HuH-7.5 (cell line): Measurements from ENCODE around the gene ZNF30.
"Not testable (repeated sequence)": the region's sequence is repeated elsewhere in the genome, so short reads cannot be mapped to it uniquely, and the experiment has no call there.

Source experiments
- DNase-seq: peaks from one replicate; pipeline ENCODE4 v3.0.0; 2011; ENCODE audit warnings: low spot score

Gene ZNF30

GRCh38 chr19:34960103-34960805 is 33.6 kb downstream of the ZNF30 start:
- no peak for DNase-seq

DNA sequence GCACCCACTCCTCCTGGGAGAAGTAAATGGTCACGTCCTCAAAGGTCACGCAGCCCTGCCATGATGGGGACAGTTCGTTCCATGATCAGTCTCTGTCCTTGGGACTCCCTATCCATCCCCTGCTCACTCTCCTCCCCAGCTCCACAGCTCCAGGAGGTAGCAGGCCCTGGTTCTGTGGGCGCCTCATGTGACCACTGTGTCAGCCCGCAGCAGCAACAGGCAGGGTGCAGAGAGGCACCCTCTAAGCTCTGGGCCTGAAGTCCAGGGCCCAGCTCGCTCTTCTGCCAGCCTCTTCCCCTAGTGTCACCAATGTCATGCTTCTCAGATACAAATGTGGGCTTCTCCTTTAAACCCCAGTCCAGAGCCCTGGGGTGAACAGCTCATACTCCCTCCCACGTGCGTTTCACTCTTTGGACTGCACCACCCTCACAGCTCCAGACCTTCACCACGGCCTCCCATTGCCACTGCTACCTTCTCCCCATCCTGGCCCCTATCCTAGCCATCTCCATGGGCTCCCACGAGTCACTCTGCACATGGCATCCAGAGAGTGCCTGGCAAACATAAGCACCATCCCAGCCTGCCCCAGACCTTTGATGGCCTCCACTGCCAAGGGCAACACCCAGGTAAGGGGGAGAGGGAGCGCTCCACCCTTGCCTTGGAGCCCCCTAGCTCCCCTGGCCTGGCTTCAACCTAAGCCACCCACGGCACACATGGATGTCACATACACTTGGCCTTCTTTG is 34.4 kb downstream of the ZNF30 start:
- no peak for DNase-seq

- DNase-seq: no peak
Observed at GRCh38 chr19:34961775-34962686, 35.3 kb downstream of the ZNF30 start.

- no peak for DNase-seq
Observed at GRCh38 chr19:34962687-34963572, 36.2 kb downstream of the ZNF30 start.

GRCh38 chr19:34963573-34964406 is 37.1 kb downstream of the ZNF30 start, which contains the start of gene ZNF792:
TSS of gene ZNF792 (minus strand) at chr19:34964229. CDS start at chr19:34963662, 567 bp downstream.
- DNase-seq: peak; percentile 57

DNA sequence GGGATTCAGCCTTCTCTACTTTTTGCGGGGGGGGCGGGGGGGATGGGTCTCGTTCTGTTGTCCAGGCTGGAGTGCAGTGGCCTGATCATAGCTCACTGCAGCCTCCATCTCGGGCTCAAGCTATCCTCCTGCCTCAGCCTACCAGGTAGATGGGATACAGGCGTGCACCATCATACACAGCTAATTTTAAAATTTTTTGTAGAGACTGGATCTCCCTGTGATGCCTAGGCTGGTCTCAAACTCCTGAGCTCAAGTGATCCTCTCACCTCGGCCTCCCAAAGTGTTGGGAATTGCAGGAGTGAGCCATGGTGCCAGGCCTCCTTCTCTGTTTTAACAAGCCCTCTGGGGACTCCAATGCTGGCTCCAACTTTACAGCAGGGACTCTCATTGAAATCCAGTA is 37.9 kb downstream of the ZNF30 start:
- DNase-seq: no peak

DNA sequence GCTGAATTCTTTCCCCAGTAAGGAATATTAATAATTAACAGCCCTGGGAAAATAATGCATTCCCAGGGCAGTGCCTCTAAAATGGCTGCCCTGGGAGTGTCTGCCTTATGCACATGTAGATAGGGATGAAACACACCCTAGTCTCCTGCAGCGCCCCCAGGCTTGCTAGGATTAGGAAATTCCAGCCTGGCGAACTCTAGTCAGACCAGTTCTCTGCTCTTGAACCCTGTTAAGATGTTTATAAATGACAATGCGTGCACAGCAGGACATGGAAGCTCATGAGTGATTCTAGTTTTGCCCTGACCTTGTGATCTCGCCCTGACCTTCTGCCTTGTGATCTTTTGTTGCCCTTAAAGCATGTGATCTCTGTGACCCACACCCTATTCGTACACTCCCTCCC is 38.8 kb downstream of the ZNF30 start:
- not testable (repeated sequence) for DNase-seq

DNA sequence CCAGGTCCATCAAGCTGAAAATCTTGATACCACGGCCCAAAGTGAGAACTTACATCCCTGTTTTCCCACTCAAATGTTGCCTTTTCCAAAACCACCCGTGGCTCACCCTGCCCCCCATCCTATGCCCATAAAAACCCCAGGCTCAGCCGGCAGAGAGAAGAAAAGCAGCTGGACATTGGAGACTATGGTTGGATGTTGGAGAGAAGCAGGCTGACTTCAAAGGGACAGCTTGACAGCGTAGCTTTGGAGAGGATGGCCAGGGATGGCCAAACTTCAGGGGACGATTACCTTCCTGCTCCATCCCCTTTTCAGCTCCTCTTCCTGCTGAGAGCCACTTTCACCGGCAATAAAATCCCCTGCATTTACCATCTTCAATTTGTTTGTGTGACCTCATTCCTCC is 40.8 kb downstream of the ZNF30 start:
- DNase-seq: no peak

GRCh38 chr19:34969721-34970120 is 43.0 kb downstream of the ZNF30 start:
- no peak for DNase-seq

GRCh38 chr19:34970185-34970780 is 43.6 kb downstream of the ZNF30 start:
- DNase-seq: not testable (repeated sequence)

- DNase-seq: no peak
Observed at GRCh38 chr19:34972163-34972705, 45.5 kb downstream of the ZNF30 start.

- no peak for DNase-seq
Observed at GRCh38 chr19:34974646-34975045, 47.9 kb downstream of the ZNF30 start.

- DNase-seq: no peak
Observed at GRCh38 chr19:34975056-34975455, 48.4 kb downstream of the ZNF30 start.

GRCh38 chr19:34976611-34977010 is 49.9 kb downstream of the ZNF30 start:
- no peak for DNase-seq

- no peak for DNase-seq
Observed at GRCh38 chr19:34979819-34980640, 53.3 kb downstream of the ZNF30 start.

DNA sequence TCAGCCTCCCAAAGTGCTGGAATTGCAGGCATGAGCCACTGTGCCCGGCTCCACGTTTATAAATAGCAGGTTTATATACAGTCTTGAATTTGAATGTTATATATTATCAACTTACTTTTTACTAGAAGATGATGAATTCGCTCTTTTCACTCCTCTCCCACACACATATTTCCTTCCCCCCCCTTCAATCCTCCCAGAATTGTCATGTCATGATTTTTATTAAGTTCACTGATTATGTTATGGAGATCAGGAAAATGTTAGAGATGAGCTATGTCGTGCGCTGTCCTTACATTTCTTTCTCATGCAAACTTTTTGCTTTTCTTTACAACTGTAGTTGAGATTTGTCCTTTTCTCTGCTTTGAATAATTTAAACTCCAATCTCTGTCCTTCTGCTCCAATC is 55.6 kb downstream of the ZNF30 start:
- no peak for DNase-seq

GRCh38 chr19:34983786-34984185 is 57.1 kb downstream of the ZNF30 start:
- no peak for DNase-seq

GRCh38 chr19:34984287-34984686 is 57.6 kb downstream of the ZNF30 start:
- DNase-seq: no peak
